Measurements from ENCODE around the gene HMCN1. TPM values are rescaled to one million over a fixed set of nuclear protein-coding genes. Genes with fewer than 3 reads are reported as not detected.

HMCN1 gene
- total RNA-seq, 1 experiment from 2014 or later, result 0.12 TPM

DNA sequence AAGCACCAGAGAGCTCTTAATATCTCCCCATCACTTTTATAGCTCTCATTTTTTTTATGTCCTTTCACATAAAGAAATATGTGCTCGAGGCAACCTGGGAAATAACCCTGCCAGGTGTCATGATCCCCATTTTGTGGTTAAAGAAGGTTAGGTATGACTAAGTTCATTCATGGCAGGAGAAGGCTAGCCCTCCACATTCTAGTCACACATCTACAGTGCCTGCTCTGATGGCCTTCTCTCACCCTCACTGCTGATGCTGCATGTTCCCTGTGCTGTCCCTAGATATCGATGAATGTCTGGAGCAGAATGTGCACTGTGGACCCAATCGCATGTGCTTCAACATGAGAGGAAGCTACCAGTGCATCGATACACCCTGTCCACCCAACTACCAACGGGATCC is 453.4 kb downstream of the HMCN1 start:
- no TSS peak for BruUV-seq (replicated peaks)
- Mint-ChIP-seq H3K36me3 (ENCODE audit: insufficient read depth, unreplicated experiment) (no peaks in the 10 kb centered on the region), H3K9me3 (ENCODE audit: unreplicated experiment) (no peaks in the 10 kb centered on the region), H3K27ac (ENCODE audit: low read depth, unreplicated experiment) (peak overlapping the region; percentile 58), H3K27me3 (ENCODE audit: insufficient read depth, unreplicated experiment) (no peaks in the 10 kb centered on the region), H3K4me3 (ENCODE audit: unreplicated experiment) (no peak overlapping the region), H3K4me1 (ENCODE audit: insufficient read depth, unreplicated experiment) (peaks cover 48% of the 10 kb centered on the region)
- POLR2A ChIA-PET, result interaction anchor here (0.7 to 5.3 kb wide), 4 partner anchors 9 to 33 kb away, joined by 3 to 24 read pairs (median 12); no protein-coding TSS in a partner anchor
- intact Hi-C loops (cut with micrococcal nuclease), result no loop called here
- TF ChIP-seq, protein P1, sequence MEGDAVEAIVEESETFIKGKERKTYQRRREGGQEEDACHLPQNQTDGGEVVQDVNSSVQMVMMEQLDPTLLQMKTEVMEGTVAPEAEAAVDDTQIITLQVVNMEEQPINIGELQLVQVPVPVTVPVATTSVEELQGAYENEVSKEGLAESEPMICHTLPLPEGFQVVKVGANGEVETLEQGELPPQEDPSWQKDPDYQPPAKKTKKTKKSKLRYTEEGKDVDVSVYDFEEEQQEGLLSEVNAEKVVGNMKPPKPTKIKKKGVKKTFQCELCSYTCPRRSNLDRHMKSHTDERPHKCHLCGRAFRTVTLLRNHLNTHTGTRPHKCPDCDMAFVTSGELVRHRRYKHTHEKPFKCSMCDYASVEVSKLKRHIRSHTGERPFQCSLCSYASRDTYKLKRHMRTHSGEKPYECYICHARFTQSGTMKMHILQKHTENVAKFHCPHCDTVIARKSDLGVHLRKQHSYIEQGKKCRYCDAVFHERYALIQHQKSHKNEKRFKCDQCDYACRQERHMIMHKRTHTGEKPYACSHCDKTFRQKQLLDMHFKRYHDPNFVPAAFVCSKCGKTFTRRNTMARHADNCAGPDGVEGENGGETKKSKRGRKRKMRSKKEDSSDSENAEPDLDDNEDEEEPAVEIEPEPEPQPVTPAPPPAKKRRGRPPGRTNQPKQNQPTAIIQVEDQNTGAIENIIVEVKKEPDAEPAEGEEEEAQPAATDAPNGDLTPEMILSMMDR (IDR thresholded peaks at IDR 0.05; ENCODE audit: unreplicated experiment), result no peak
- peak; percentile 63 for DNase-seq (ENCODE audit: unreplicated experiment)
- CTCF ChIA-PET, result interaction anchor here (0.6 to 0.8 kb wide), 2 partner anchors 14 to 424 kb away, joined by 3 read pairs; no protein-coding TSS in a partner anchor

DNA sequence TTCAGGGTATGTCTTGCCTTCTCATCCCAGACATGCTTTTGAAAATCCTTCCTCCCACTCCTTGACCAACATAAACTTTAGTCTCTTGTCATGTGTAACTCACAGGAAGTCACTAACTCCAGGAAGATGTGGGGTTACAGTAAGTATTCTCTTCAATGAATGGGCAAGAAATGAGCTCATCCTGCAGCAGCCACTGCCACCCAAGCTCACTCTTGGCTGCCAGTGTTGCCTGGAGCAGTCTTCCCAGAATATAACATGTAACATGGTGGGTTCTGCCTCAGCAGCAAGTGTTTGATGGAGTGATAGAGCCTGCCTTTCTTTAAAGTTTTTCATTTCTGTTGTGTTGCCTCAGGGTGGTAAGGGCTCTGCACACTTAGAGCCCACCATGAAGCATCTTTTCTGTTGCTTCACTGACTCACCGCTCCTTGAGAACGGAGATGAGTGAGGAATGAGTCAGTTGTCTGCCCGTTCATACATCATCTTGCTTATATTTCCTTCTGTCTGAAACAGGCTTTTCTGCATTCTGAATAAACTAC is 453.9 kb downstream of the HMCN1 start:
- Mint-ChIP-seq H3K9me3 (ENCODE audit: unreplicated experiment) (no peaks in the 10 kb centered on the region), H3K36me3 (ENCODE audit: insufficient read depth, unreplicated experiment) (no peaks in the 10 kb centered on the region), H3K4me3 (ENCODE audit: unreplicated experiment) (no peak overlapping the region), H3K27ac (ENCODE audit: low read depth, unreplicated experiment) (peak overlapping the region; percentile 58), H3K27me3 (ENCODE audit: insufficient read depth, unreplicated experiment) (no peaks in the 10 kb centered on the region), H3K4me1 (ENCODE audit: insufficient read depth, unreplicated experiment) (peaks cover 45% of the 10 kb centered on the region)
- ChIA-PET POLR2A (interaction anchor here (0.7 to 5.3 kb wide), 6 partner anchors 9 to 446 kb away, joined by 3 to 24 read pairs (median 4); no protein-coding TSS in a partner anchor), CTCF (interaction anchor here (0.8 kb wide), 1 partner anchor 15 kb away, joined by 3 read pairs; no protein-coding TSS in a partner anchor)
- no TSS peak for BruUV-seq (replicated peaks)
- TF ChIP-seq, protein P1 (IDR thresholded peaks at IDR 0.05; ENCODE audit: unreplicated experiment), result no peak
- peak; percentile 92 for DNase-seq (ENCODE audit: unreplicated experiment)
- intact Hi-C loops (cut with micrococcal nuclease), result loop anchor here (1.0 kb wide), 1 partner anchor 13 kb away; no protein-coding TSS in a partner anchor

DNA sequence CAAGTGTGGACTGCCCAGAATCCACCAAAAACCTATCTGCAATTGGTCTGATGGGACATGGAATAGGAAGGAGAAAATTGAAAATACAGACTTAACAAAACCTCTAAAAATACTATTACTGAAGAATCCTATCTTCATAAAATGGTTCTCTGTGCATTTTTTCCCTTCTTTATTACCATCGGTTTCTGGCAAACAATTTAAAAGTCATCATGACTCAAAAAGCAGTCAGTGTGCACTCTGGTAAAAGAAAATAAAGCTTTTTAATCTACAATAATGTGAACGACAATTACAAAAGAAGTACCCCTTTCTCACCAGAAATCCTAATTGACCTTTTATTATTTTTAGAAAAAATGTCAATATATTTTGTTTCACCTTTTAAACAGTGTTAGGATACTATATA is 454.5 kb downstream of the HMCN1 start:
- CTCF ChIA-PET, result interaction anchor here (0.6 to 4.0 kb wide), 4 partner anchors 14 to 32 kb away, joined by 3 to 27 read pairs (median 5); no protein-coding TSS in a partner anchor
- TSS peak; percentile 30 for BruUV-seq (replicated peaks)
- Mint-ChIP-seq H3K9me3 (ENCODE audit: unreplicated experiment) (peaks cover 5% of the 10 kb centered on the region), H3K4me1 (ENCODE audit: insufficient read depth, unreplicated experiment) (peaks cover 41% of the 10 kb centered on the region), H3K27ac (ENCODE audit: low read depth, unreplicated experiment) (peak overlapping the region; percentile 58), H3K4me3 (ENCODE audit: unreplicated experiment) (no peak overlapping the region), H3K36me3 (ENCODE audit: insufficient read depth, unreplicated experiment) (no peaks in the 10 kb centered on the region), H3K27me3 (ENCODE audit: insufficient read depth, unreplicated experiment) (no peaks in the 10 kb centered on the region)
- TF ChIP-seq, protein P1 (IDR thresholded peaks at IDR 0.05; ENCODE audit: unreplicated experiment), result no peak
- POLR2A ChIA-PET, result interaction anchor here (0.7 to 5.3 kb wide), 9 partner anchors 10 to 446 kb away, joined by 3 to 24 read pairs (median 4); no protein-coding TSS in a partner anchor
- intact Hi-C loops (cut with micrococcal nuclease), result loop anchor here (1.0 kb wide), 1 partner anchor 13 kb away; no protein-coding TSS in a partner anchor
- DNase-seq (ENCODE audit: unreplicated experiment), result no peak

DNA sequence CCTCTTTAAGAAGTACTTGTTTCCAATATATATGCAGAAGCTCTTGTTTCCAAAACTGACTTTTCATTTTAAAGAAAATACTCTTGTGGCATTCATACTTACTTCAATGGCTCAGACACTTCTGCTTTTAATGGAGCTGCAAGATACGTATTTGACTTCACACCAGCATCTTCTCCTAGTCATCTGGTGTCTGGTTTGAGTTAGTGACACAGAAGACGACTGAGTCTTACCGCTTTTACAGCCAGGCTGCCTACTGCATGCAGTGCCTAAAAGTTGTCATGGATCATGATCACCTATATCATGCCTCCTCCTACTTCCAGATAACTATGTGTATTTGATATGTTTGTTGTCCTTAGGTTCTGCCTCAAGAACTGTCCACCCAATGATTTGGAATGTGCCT is 455.0 kb downstream of the HMCN1 start:
- H3K4me1 Mint-ChIP-seq (ENCODE audit: insufficient read depth, unreplicated experiment), result peaks cover 37% of the 10 kb centered on the region
- no TSS peak for BruUV-seq (replicated peaks)
- H3K9me3 Mint-ChIP-seq (ENCODE audit: unreplicated experiment), result peaks cover 8% of the 10 kb centered on the region
- no peaks in the 10 kb centered on the region for H3K27me3 Mint-ChIP-seq (ENCODE audit: insufficient read depth, unreplicated experiment)
- TF ChIP-seq, protein P1 (IDR thresholded peaks at IDR 0.05; ENCODE audit: unreplicated experiment), result no peak
- no peak for DNase-seq (ENCODE audit: unreplicated experiment)
- intact Hi-C loops (cut with micrococcal nuclease), result no loop called here
- H3K27ac Mint-ChIP-seq (ENCODE audit: low read depth, unreplicated experiment), result no peak overlapping the region
- no peak overlapping the region for H3K4me3 Mint-ChIP-seq (ENCODE audit: unreplicated experiment)
- ChIA-PET CTCF (interaction anchor here (0.6 to 4.0 kb wide), 4 partner anchors 15 to 33 kb away, joined by 3 to 27 read pairs (median 5); no protein-coding TSS in a partner anchor), POLR2A (interaction anchor here (0.7 to 5.3 kb wide), 9 partner anchors 11 to 447 kb away, joined by 3 to 24 read pairs (median 4); no protein-coding TSS in a partner anchor)
- no peaks in the 10 kb centered on the region for H3K36me3 Mint-ChIP-seq (ENCODE audit: insufficient read depth, unreplicated experiment)
